HG03159 (cell line): Measurements from ENCODE around the gene ADAMTSL3.

Source experiments
- ATAC-seq: cut with Tn5 transposase; IDR thresholded peaks from one replicate; pipeline ENCODE4 v1.9.1; 2021; ENCODE audit warnings: mild to moderate bottlenecking, moderate library complexity; ENCODE audit not compliant: unreplicated experiment

The ADAMTSL3 gene

GRCh38 chr15:83866692-83867091 lies 212.8 kb downstream of the ADAMTSL3 start:
- no peak for ATAC-seq

GRCh38 chr15:83869341-83869740 lies 215.4 kb downstream of the ADAMTSL3 start:
- ATAC-seq, result no peak

GRCh38 chr15:83871808-83872559 lies 218.1 kb downstream of the ADAMTSL3 start:
- peak; percentile 63 for ATAC-seq

- ATAC-seq, result no peak
Measured at GRCh38 chr15:83873966-83874365, 220.0 kb downstream of the ADAMTSL3 start.

- ATAC-seq, result no peak
Measured at GRCh38 chr15:83880529-83880928, 226.6 kb downstream of the ADAMTSL3 start.

- ATAC-seq, result no peak
Measured at GRCh38 chr15:83881156-83881555, 227.2 kb downstream of the ADAMTSL3 start.

- ATAC-seq, result no peak
Measured at GRCh38 chr15:83886321-83886720, 232.4 kb downstream of the ADAMTSL3 start.

- no peak for ATAC-seq
Measured at GRCh38 chr15:83887404-83887803, 233.5 kb downstream of the ADAMTSL3 start.

GRCh38 chr15:83887961-83888360 lies 234.0 kb downstream of the ADAMTSL3 start:
- ATAC-seq, result no peak

GRCh38 chr15:83889995-83890394 lies 236.1 kb downstream of the ADAMTSL3 start:
- no peak for ATAC-seq

- no peak for ATAC-seq
Measured at GRCh38 chr15:83890587-83890986, 236.7 kb downstream of the ADAMTSL3 start.

GRCh38 chr15:83892498-83892897 lies 238.6 kb downstream of the ADAMTSL3 start:
- no peak for ATAC-seq

GRCh38 chr15:83893308-83893707 lies 239.4 kb downstream of the ADAMTSL3 start:
- no peak for ATAC-seq

- no peak for ATAC-seq
Measured at GRCh38 chr15:83897037-83897436, 243.1 kb downstream of the ADAMTSL3 start.

GRCh38 chr15:83898361-83898760 lies 244.4 kb downstream of the ADAMTSL3 start:
- no peak for ATAC-seq

GRCh38 chr15:83899670-83900069 lies 245.7 kb downstream of the ADAMTSL3 start:
- ATAC-seq, result no peak

GRCh38 chr15:83904107-83905040 lies 250.5 kb downstream of the ADAMTSL3 start:
- ATAC-seq, result no peak

GRCh38 chr15:83905556-83906273 lies 251.8 kb downstream of the ADAMTSL3 start:
- no peak for ATAC-seq

- no peak for ATAC-seq
Measured at GRCh38 chr15:83911345-83911744, 257.4 kb downstream of the ADAMTSL3 start.

GRCh38 chr15:83912343-83912742 lies 258.4 kb downstream of the ADAMTSL3 start:
- no peak for ATAC-seq

- no peak for ATAC-seq
Measured at GRCh38 chr15:83913034-83913632, 259.2 kb downstream of the ADAMTSL3 start.
